HCT116 (cell line): Measurements from ENCODE around the gene GSTT2B. TPM values are rescaled to one million over a fixed set of nuclear protein-coding genes. Genes with fewer than 3 reads are reported as not detected.
"Not testable (repeated sequence)": the region's sequence is repeated elsewhere in the genome, so short reads cannot be mapped to it uniquely, and the experiment has no call there.

Source experiments
- ATAC-seq: fragments of 200-7000 bp; cut with Tn5 transposase; 2 replicates; pipeline ENCODE4 v1.9.1; 2020; ENCODE audit warnings: mild to moderate bottlenecking, moderate library complexity
- BruUV-seq: library from RNA; stranded (reverse); fragments of 400-500 nt; replicated peaks from 2 replicates; lab custom pipeline; 2021; lab: Mats Ljungman, UMichigan
- CTCF ChIA-PET: fragments of 300-600 bp; sonication (Branson Sonifier 250); formaldehyde crosslinking; loops from one replicate; lab custom pipeline; 2021; ENCODE audit warnings: antibody characterized with exemption; lab: Charles Lee
- POLR2A ChIA-PET: fragments of 300-600, 350-600 bp; sonication (Branson Sonifier 250); formaldehyde crosslinking; loops from one replicate; lab custom pipeline; 2021; ENCODE audit warnings: antibody characterized with exemption; lab: Charles Lee
- RAD21 ChIA-PET, 2 experiments: fragments of 300-600 bp; sonication (Branson Sonifier 250); formaldehyde crosslinking; loops; one replicate each; lab custom pipeline; 2023; ENCODE audit warnings: low total read pairs in 2 of 2; ENCODE audit not compliant: uncharacterized antibody in 2 of 2, unreplicated experiment in 2 of 2, low non-redundant PET in 1 of 2; lab: Charles Lee
- DNase-seq: peaks from one replicate; pipeline ENCODE4 v3.0.0-alpha.2; 2010; ENCODE audit warnings: low read depth, low spot score
- H2AFZ ChIP-seq: fragments of 200-600 bp; shearing (Covaris generic), sonication (generic); 2 replicates; pipeline ENCODE4 v1.6.1; 2017; ENCODE audit warnings: low read depth, mixed run types, mixed read lengths, antibody characterized with exemption, low read length; ENCODE audit not compliant: poor library complexity, severe bottlenecking
- H3K27ac ChIP-seq: 2 replicates; pipeline ENCODE4 v1.5.1; 2012; ENCODE audit warnings: low read depth, low read length
- H3K27me3 ChIP-seq: fragments of 200-600 bp; sonication (generic); 2 replicates; pipeline ENCODE4 v1.6.1; 2016; ENCODE audit warnings: mixed run types, low read length, mixed read lengths; ENCODE audit not compliant: insufficient read depth
- H3K36me3 ChIP-seq, 2 experiments: fragments of 200-500 bp in 1 of 2; fragments of 200-600 bp in 1 of 2; sonication (Bioruptor generic) in 1 of 2; sonication (generic) in 1 of 2; 2 replicates each; pipeline versions ENCODE4 v1.5.1 to v1.6.1; 2014 to 2016; ENCODE audit warnings: low read length in 2 of 2, inconsistent platforms in 1 of 2, mixed read lengths in 1 of 2, mixed run types in 1 of 2; ENCODE audit not compliant: insufficient read depth in 2 of 2, control insufficient read depth in 1 of 2
- H3K4me1 ChIP-seq, 2 experiments: fragments of 200-600 bp in 1 of 2; sonication (generic) in 1 of 2; 2 replicates each; pipeline versions ENCODE4 v1.5.1 to v1.6.1; 2012 to 2017; ENCODE audit warnings: low read length in 2 of 2, inconsistent platforms in 1 of 2, mild to moderate bottlenecking in 1 of 2, mixed read lengths in 1 of 2, mixed run types in 1 of 2, moderate library complexity in 1 of 2; ENCODE audit not compliant: insufficient read depth in 2 of 2, control insufficient read depth in 1 of 2
- H3K4me2 ChIP-seq: fragments of 200-600 bp; sonication (generic); 2 replicates; pipeline ENCODE4 v1.6.1; 2017; ENCODE audit warnings: mixed run types, low read length, mixed read lengths
- H3K4me3 ChIP-seq, 2 experiments: fragments of 200-600 bp in 1 of 2; sonication (generic) in 1 of 2; replicated peaks in 1 of 2; 2 replicates each; pipeline ENCODE4 v1.5.1; 2011 to 2016; ENCODE audit warnings: low read length in 2 of 2, control low read depth in 1 of 2, low read depth in 1 of 2, mild to moderate bottlenecking in 1 of 2, mixed read lengths in 1 of 2, mixed run types in 1 of 2
- H3K79me2 ChIP-seq: fragments of 200-600 bp; sonication (generic); 2 replicates; pipeline ENCODE4 v1.6.1; 2017; ENCODE audit warnings: mild to moderate bottlenecking, mixed run types, low read length, moderate library complexity, mixed read lengths; ENCODE audit not compliant: insufficient read depth
- H3K9ac ChIP-seq: fragments of 200-600 bp; sonication (generic); 2 replicates; pipeline ENCODE4 v1.6.1; 2016; ENCODE audit warnings: low read length, mixed read lengths
- H3K9me2 ChIP-seq: fragments of 200-600 bp; sonication (generic), shearing (Covaris generic); 2 replicates; pipeline ENCODE4 v1.6.1; 2017; ENCODE audit warnings: mixed run types, mild to moderate bottlenecking, moderate library complexity; ENCODE audit not compliant: insufficient read depth
- H3K9me3 ChIP-seq, 2 experiments: fragments of 200-500 bp in 1 of 2; fragments of 200-600 bp in 1 of 2; sonication (Bioruptor generic) in 1 of 2; sonication (generic) in 1 of 2; 2 replicates each; pipeline ENCODE4 v1.6.1; 2014 to 2017; ENCODE audit warnings: low read length in 2 of 2, mixed read lengths in 2 of 2, inconsistent platforms in 1 of 2, low read depth in 1 of 2, mild to moderate bottlenecking in 1 of 2, mixed run types in 1 of 2, moderate library complexity in 1 of 2; ENCODE audit not compliant: control insufficient read depth in 1 of 2, insufficient read depth in 1 of 2
- H4K20me1 ChIP-seq: fragments of 200-600 bp; sonication (generic), shearing (Covaris generic); 2 replicates; pipeline ENCODE4 v1.6.1; 2017; ENCODE audit warnings: mixed run types, mild to moderate bottlenecking, moderate library complexity; ENCODE audit not compliant: insufficient read depth
- ATF3 ChIP-seq: IDR thresholded peaks from 2 replicates; pipeline ENCODE4 v1.6.1; 2012
- FOSL1 ChIP-seq: IDR thresholded peaks from 2 replicates; pipeline ENCODE4 v1.6.1; 2012; ENCODE audit warnings: low read depth
- POLR2A ChIP-seq: IDR thresholded peaks from 2 replicates; pipeline ENCODE4 v1.7.0; 2011; ENCODE audit warnings: borderline replicate concordance; ENCODE audit not compliant: insufficient read depth, insufficient read length; ENCODE audit errors: extremely low read depth
- SP1 ChIP-seq: IDR thresholded peaks from 2 replicates; pipeline ENCODE4 v1.6.1; 2012; ENCODE audit warnings: low read depth
- SRF ChIP-seq: IDR thresholded peaks from 2 replicates; pipeline ENCODE4 v1.6.1; 2012; ENCODE audit warnings: low read depth
- TCF7L2 ChIP-seq: IDR thresholded peaks from 2 replicates; pipeline ENCODE4 v1.7.0; 2011; ENCODE audit warnings: borderline replicate concordance, inconsistent platforms; ENCODE audit not compliant: insufficient read depth, insufficient read length; ENCODE audit errors: extremely low read depth
- ZBTB33 ChIP-seq: IDR thresholded peaks from 2 replicates; pipeline ENCODE4 v1.6.1; 2011; ENCODE audit warnings: mild to moderate bottlenecking, low read length, moderate library complexity; ENCODE audit not compliant: insufficient replicate concordance; ENCODE audit errors: extremely low read depth
- ZFX ChIP-seq: fragments of 450-650 bp; IDR thresholded peaks from 2 replicates; pipeline ENCODE4 v1.6.1; 2017
- intact Hi-C: fragments of 100-400 bp; cut with micrococcal nuclease; formaldehyde crosslinking; loops from 2 replicates; pipeline ENCODE4 v1.10.0; 2022
- total RNA-seq: library from RNA; stranded (reverse); gene quantifications from one replicate; pipeline ENCODE4 v1.2.1, GENCODE V29; 2021; ENCODE audit not compliant: unreplicated experiment
- TF ChIP-seq, protein P1 (sequence below): IDR thresholded peaks from 2 replicates; pipeline ENCODE4 v1.6.1; 2012

GSTT2B gene
- total RNA-seq, 1 experiment from 2014 or later: 14.3 TPM

GRCh38 chr22:23909296-23909898 lies 51.6 kb downstream of the GSTT2B start:
- Histone ChIP-seq H3K4me1 (peaks cover 0 to 13% of the 10 kb centered on the region in 2 experiments; a peak in 3 of 4 replicates), H4K20me1 (no peaks in the 10 kb centered on the region), H3K9me2 (no peaks in the 10 kb centered on the region), H2AFZ (no peak overlapping the region), H3K4me3 (no peak overlapping the region), H3K27ac (no peak overlapping the region), H3K9ac (no peak overlapping the region), H3K27me3 (peaks cover 4% of the 10 kb centered on the region; the same call in 1 of the 2 replicates), H3K9me3 (no peaks in the 10 kb centered on the region), H3K4me2 (no peak overlapping the region), H3K79me2 (no peaks in the 10 kb centered on the region), H3K36me3 (no peaks in the 10 kb centered on the region)
- ChIA-PET POLR2A (no interaction called here), CTCF (interaction anchor here (1.2 to 1.4 kb wide), 2 partner anchors 15 to 16 kb away, joined by 3 to 6 read pairs; partner anchors contain the start of gene MIF), RAD21 (no interaction called here)
- ATAC-seq: no peak
- no peak for DNase-seq
- BruUV-seq: no TSS peak
- intact Hi-C loops: no loop called here
- TF ChIP-seq ZFX (no peak), SRF (no peak), SP1 (no peak), TCF7L2 (no peak)
- TF ChIP-seq, protein P1, sequence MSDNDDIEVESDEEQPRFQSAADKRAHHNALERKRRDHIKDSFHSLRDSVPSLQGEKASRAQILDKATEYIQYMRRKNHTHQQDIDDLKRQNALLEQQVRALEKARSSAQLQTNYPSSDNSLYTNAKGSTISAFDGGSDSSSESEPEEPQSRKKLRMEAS: no peak
- TF ChIP-seq, all 23 proteins: peak for 0

DNA sequence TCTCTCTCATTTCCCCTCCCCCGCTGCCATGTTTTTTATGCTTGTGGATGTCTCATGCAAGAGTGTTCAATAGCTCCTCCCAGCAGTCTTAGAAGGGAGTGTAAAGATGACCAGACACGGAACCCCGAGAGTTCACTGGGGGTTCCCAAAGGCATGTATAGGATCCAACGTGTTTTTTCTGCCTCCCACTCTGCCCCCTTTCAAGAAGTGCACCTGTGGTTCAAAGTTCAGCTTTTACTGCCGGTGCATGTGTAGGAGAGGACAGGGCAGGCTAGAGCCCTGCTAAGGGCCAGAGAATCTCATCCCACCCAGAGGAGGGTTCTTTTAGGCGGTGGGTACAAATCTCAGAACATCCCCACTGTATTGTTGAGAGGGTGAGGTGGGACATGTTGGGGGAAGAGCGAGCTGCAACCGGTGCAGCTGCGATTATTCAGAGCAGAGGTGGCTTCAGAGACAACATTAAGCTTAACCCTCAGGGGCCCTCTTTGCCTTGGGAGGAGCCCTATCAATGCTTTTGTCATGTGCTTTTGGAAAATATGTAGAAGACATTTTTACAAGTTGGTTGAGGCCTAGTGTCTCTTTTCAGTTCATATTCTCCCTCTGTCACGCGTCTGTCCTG lies 52.3 kb downstream of the GSTT2B start:
- CTCF ChIA-PET: interaction anchor here (1.4 kb wide), 1 partner anchor 14 kb away, joined by 6 read pairs; the partner anchor contains the start of gene MIF
- H3K9ac ChIP-seq: no peak overlapping the region
- H2AFZ ChIP-seq: no peak overlapping the region
- H3K4me2 ChIP-seq: no peak overlapping the region
- BruUV-seq: no TSS peak
- intact Hi-C loops: no loop called here
- H3K9me2 ChIP-seq: no peaks in the 10 kb centered on the region
- RAD21 ChIA-PET: no interaction called here
- POLR2A ChIA-PET: no interaction called here
- H3K36me3 ChIP-seq: no peaks in the 10 kb centered on the region
- H3K4me1 ChIP-seq: peaks cover 0 to 9% of the 10 kb centered on the region in 2 experiments; a peak in 3 of 4 replicates
- no peaks in the 10 kb centered on the region for H4K20me1 ChIP-seq
- H3K79me2 ChIP-seq: no peaks in the 10 kb centered on the region
- no peak overlapping the region for H3K4me3 ChIP-seq
- no peak overlapping the region for H3K27ac ChIP-seq
- no peaks in the 10 kb centered on the region for H3K9me3 ChIP-seq
- H3K27me3 ChIP-seq: peaks cover 4% of the 10 kb centered on the region; the same call in 1 of the 2 replicates
- ATAC-seq (no peak), DNase-seq (no peak)
- no peak for TF ChIP-seq ZBTB33
- TF ChIP-seq ATF3: no peak
- no peak for TF ChIP-seq TCF7L2
- no peak for TF ChIP-seq FOSL1
- no peak for TF ChIP-seq POLR2A

DNA sequence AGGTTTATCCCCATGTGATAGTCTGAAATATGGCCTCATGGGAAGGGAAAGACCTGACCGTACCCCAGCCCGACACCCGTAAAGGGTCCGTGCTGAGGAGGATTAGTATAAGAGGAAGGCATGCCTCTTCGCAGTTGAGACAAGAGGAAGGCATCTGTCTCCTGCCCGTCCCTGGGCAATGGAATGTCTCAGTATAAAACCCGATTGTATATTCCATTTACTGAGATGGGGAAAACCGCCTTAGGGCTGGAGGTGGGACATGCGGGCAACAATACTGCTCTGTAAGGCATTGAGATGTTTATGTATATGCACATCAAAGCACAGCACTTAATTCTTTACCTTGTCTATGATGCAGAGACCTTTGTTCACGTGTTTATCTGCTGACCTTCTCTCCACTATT lies 53.6 kb downstream of the GSTT2B start:
- H2AFZ ChIP-seq, CTCF ChIA-PET, BruUV-seq, POLR2A ChIA-PET, intact Hi-C loops, H3K4me1 ChIP-seq, H3K9me2 ChIP-seq, DNase-seq, H4K20me1 ChIP-seq, H3K4me3 ChIP-seq, H3K27ac ChIP-seq, H3K4me2 ChIP-seq, ATAC-seq, H3K79me2 ChIP-seq, RAD21 ChIA-PET, H3K9me3 ChIP-seq, H3K27me3 ChIP-seq, H3K36me3 ChIP-seq, H3K9ac ChIP-seq: not testable (repeated sequence)
